Muscle layer of duodenum (tissue), 2 donors: ENCODE data around the gene ZBTB4.

ENCODE experiments used
- H3K27ac ChIP-seq: one replicate; pipeline ENCODE4 v1.7.0; 2013; ENCODE audit warnings: mild to moderate bottlenecking, low read length
- H3K27me3 ChIP-seq: one replicate; pipeline ENCODE4 v1.7.0; 2013; ENCODE audit warnings: low read depth, mild to moderate bottlenecking, control low read depth, low read length
- H3K36me3 ChIP-seq, 2 donors: one replicate each; pipeline ENCODE4 v1.7.0; 2013; ENCODE audit warnings: low read length in 2 of 2, control low read depth in 1 of 2, mild to moderate bottlenecking in 1 of 2; ENCODE audit not compliant: insufficient read depth in 2 of 2, control insufficient read depth in 1 of 2
- H3K4me1 ChIP-seq, 2 donors: one replicate each; pipeline ENCODE4 v1.7.0; 2013; ENCODE audit warnings: low read length in 2 of 2, mild to moderate bottlenecking in 2 of 2, control low read depth in 1 of 2, moderate library complexity in 1 of 2; ENCODE audit not compliant: insufficient read depth in 2 of 2, control insufficient read depth in 1 of 2
- H3K4me3 ChIP-seq, 2 donors: one replicate each; pipeline ENCODE4 v1.7.0; 2013; ENCODE audit warnings: low read length in 2 of 2, low read depth in 1 of 2, mild to moderate bottlenecking in 1 of 2
- H3K9me3 ChIP-seq, 2 donors: one replicate each; pipeline ENCODE4 v1.7.0; 2013; ENCODE audit warnings: low read length in 2 of 2, control low read depth in 1 of 2, mild to moderate bottlenecking in 1 of 2; ENCODE audit not compliant: control insufficient read depth in 1 of 2
- donor health status: healthy.

The ZBTB4 gene

DNA sequence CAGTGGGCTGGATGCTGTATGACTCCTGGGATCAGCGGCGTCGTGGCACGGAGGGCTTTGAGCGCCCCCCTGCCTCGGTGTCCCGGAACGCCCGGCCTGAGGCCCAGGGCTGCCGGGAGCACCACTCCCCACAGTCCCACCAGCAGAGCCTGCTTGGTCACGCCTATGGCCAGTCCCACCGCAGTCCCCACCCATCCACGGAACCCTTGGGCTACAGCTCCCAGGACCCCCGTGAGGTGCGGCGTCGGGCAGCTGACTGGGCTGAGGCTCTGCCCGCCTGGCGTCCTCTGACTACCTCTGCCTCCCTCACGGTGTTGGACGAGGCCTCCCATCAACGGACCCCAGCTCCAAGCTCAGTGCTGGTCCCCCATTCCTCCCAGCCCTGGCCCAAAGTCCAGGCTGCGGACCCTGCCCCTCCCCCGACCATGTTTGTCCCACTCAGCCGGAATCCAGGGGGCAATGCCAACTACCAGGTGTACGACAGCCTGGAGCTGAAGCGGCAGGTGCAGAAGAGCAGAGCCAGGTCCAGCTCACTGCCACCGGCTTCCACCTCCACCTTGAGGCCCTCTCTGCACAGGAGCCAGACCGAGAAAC lies 52.4 kb downstream of the ZBTB4 start:
- H3K9me3 ChIP-seq = no peaks in the 10 kb centered on the region
- H3K36me3 ChIP-seq = no peaks in the 10 kb centered on the region
- no peak overlapping the region for H3K27ac ChIP-seq
- H3K4me1 ChIP-seq = no peaks in the 10 kb centered on the region
- no peak overlapping the region for H3K4me3 ChIP-seq
- no peaks in the 10 kb centered on the region for H3K27me3 ChIP-seq

DNA sequence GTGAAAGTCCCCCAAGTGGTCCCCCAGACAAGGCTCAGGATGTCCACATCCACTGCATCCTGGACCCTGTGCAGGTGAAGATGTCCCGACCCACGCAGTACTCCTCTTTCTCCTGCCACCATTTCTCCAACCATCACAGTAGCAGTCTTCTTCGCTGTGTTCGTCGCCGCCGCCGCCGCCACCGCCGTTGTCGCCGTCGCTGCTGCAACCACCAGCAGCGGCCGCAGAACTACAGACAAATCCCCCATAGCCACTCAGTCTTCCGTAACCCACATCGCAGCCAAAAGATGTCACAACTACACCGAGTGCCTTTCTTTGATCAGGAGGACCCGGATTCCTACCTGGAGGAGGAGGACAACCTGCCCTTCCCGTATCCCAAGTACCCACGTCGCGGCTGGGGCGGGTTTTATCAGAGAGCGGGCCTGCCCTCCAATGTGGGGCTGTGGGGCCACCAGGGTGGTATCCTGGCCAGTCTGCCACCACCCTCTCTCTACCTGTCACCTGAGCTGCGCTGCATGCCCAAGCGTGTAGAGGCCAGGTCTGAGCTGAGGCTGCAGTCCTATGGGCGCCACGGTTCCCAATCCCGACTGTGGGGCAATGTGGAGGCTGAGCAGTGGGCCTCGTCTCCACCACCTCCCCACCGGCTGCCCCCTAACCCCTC lies 53.1 kb downstream of the ZBTB4 start:
- Histone ChIP-seq H3K27me3 (no peaks in the 10 kb centered on the region), H3K4me3 (no peak overlapping the region), H3K27ac (no peak overlapping the region), H3K36me3 (no peaks in the 10 kb centered on the region), H3K4me1 (no peaks in the 10 kb centered on the region), H3K9me3 (no peaks in the 10 kb centered on the region)

DNA sequence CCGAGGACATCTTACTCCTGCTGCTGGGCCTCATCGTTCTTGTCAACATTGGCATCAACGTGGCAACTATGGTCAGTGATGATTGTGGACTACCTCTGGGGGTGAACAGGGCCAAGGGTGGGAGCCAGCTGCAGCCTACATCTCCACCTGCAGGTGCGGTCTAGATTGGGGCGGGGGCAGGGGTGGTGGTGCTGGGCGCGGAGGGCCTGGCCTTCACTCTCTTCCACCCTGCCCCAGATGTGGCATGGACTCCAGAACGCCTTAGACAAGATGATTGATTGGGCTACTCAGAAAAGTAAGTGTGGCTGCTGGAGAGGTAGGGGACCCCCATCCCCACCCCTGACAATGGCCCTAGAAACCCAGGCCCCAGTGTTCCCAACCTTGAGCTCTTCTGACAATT lies 53.7 kb downstream of the ZBTB4 start:
- Histone ChIP-seq H3K36me3 (no peaks in the 10 kb centered on the region), H3K27ac (no peak overlapping the region), H3K4me1 (no peaks in the 10 kb centered on the region), H3K9me3 (no peaks in the 10 kb centered on the region), H3K4me3 (no peak overlapping the region), H3K27me3 (no peaks in the 10 kb centered on the region)

DNA sequence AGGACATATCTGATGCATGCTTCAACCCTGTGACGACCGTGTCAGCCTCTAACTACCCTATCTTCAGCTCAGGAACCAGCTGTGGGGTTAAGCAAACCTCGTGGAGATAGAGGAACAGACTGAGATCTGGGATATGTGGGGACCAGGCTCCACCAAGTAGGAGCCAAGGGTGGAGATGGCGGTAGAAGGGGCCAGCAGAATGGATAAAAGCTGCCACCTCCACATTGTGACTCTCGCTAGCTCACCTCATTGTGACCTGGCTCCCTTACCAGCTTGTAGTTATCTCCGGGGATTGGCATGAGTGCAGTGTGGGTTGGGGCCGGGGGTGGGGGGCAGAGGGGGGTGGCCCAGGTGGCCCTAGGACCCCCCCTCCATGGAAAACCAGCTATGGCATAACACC lies 54.1 kb downstream of the ZBTB4 start, which contains the start of gene SPEM2:
Gene SPEM2 (plus strand): TSS at position 301 of the 400 bp plus-strand sequence. CDS start 73 bp downstream, at position 374.
- no peak within 1 kb of the TSS for H3K27ac ChIP-seq
- no peaks in the 10 kb centered on the region for H3K27me3 ChIP-seq
- no peaks in the 10 kb centered on the region for H3K36me3 ChIP-seq
- no peaks in the 10 kb centered on the region for H3K4me1 ChIP-seq
- no peaks in the 10 kb centered on the region for H3K9me3 ChIP-seq
- H3K4me3 ChIP-seq = no peak within 1 kb of the TSS

DNA sequence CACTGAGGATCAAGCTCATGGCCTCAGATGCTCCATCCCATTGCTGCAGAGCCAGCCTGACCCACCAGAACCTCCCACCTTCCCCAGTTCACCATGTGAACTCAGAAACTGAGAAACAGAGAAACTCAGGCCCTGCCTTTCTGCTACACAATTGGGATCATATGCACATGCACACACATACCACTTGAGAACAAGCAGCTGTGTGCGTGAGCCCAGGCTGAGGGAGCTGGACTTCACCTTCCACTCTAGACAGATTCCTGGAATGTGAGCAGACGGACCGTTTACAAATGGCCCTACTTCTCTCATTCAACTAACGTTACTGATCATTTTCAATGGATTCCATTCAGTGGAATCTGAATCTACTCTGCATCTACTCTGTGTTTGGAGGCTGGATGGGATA lies 55.8 kb downstream of the ZBTB4 start:
- Histone ChIP-seq H3K4me3 (no peak overlapping the region), H3K36me3 (no peaks in the 10 kb centered on the region), H3K27me3 (no peaks in the 10 kb centered on the region), H3K27ac (no peak overlapping the region), H3K4me1 (no peaks in the 10 kb centered on the region), H3K9me3 (no peaks in the 10 kb centered on the region)

DNA sequence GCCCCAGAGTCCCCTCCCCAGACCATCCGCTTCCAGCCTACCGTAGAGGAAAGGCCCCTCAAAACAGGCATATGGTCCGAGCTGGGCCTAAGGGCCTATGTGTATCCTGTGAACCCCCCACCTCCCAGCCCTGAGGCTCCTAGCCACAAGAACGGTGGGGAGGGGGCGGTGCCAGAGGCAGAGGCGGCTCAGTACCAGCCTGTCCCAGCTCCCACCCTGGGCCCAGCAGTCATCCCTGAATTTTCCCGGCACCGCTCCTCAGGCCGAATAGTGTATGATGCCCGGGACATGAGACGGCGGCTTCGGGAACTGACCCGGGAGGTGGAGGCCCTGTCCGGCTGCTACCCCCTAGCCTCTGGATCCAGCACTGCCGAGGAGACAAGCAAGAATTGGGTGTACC lies 58.2 kb downstream of the ZBTB4 start:
- Histone ChIP-seq H3K36me3 (peaks cover 0 to 6% of the 10 kb centered on the region in 2 donors), H3K27me3 (no peaks in the 10 kb centered on the region), H3K4me1 (no peaks in the 10 kb centered on the region), H3K27ac (no peak overlapping the region), H3K9me3 (no peaks in the 10 kb centered on the region), H3K4me3 (no peak overlapping the region)

DNA sequence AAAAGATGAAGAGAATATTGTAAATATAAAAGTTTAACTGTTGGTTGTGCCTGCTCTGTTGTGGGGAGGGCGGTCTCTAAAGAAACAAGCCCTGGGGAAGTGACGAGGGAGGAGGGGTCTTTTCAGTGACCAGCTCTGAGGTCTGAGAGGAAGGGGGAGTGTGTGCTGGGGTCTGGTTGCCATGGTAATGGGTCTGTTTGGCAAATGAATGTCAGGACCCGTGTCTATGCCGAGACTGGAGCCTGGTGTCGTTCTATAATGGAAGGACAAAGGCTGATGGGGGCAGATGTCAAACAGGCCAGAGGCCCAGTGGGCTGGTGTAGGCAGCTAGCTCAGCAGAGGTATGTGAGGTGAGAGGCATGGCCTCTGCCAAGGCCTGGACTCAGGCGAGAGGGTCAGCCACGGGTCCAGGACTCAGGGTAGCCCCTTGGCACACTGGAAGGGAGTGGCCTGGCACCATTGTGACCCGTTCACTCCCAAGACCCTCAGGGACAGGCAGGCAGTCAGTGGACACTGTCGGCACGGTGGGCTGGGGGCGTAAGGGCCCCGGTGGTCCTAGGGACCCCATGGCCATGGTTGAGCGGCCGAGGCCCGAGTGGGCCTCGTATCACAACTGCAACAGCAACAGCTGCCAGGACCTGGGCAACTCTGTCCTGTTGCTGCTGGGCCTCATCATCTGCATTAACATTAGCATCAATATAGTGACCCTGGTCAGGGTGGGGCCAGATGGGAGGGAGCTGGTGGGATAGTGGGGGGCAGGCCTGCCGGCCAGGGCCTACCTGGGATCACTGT lies 59.4 kb downstream of the ZBTB4 start, which contains the start of gene SPEM1:
Gene SPEM1 (plus strand): TSS at position 506 of the 792 bp plus-strand sequence. CDS start 61 bp downstream, at position 567.
- H3K4me3 ChIP-seq = no peak within 1 kb of the TSS
- no peaks in the 10 kb centered on the region for H3K9me3 ChIP-seq
- H3K27me3 ChIP-seq = no peaks in the 10 kb centered on the region
- H3K27ac ChIP-seq = no peak within 1 kb of the TSS
- peaks cover 0 to 15% of the 10 kb centered on the region in 2 donors for H3K36me3 ChIP-seq
- no peaks in the 10 kb centered on the region for H3K4me1 ChIP-seq

DNA sequence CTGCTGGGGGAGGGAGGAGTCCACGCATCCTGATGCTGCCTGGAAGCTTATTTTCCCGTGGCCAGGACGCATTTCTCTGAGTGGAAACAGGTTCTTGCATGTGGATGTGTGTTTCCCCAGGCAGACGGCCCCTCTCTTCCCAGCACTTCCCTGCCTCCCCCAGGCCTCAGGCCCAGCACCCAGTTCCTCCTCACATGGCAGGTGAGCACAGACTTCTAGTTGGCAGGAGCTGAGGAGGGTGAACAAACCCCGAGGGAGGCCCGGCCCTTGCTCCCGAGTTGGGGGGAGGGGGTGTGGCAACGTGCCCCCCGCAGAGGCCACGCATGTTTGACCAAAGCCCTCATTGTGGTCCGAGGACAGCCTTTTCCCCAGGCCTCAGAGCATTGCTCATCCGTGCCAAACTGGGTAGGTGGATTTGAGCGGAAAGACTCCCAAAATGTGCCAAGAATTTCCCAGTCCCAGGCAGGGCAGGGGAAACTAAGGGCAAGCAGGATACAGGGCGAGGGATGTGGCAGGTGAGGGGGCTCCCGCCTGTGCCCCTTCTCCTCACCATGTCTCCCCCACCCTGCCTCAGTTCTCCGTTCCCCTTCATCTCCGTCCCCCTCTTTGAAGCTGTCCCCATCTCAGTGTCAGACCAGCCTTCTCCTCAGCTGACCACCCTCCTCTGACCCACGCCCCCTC lies 60.8 kb downstream of the ZBTB4 start:
- Histone ChIP-seq H3K4me3 (no peak overlapping the region), H3K4me1 (no peaks in the 10 kb centered on the region), H3K9me3 (no peaks in the 10 kb centered on the region), H3K27me3 (no peaks in the 10 kb centered on the region), H3K27ac (no peak overlapping the region), H3K36me3 (peaks cover 0 to 19% of the 10 kb centered on the region in 2 donors)

DNA sequence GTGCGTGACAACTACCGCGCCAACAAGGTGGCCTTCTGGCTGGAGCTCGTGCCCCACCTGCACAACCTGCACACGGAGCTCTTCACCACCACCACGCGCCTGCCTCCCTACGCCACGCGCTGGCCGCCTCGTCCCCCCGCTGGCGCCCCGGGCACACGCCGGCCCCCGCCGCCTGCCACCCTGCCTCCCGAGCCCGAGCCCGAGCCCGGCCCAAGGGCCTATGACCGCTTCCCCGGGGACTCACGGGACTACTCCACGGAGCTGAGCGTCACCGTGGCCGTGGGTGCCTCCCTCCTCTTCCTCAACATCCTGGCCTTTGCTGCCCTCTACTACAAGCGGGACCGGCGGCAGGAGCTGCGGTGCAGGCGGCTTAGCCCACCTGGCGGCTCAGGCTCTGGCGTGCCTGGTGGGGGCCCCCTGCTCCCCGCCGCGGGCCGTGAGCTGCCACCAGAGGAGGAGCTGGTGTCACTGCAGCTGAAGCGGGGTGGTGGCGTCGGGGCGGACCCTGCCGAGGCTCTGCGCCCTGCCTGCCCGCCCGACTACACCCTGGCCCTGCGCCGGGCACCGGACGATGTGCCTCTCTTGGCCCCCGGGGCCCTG lies 62.3 kb downstream of the ZBTB4 start:
- H3K4me3 ChIP-seq = no peak overlapping the region
- H3K4me1 ChIP-seq = no peaks in the 10 kb centered on the region
- H3K36me3 ChIP-seq = peaks cover 0 to 19% of the 10 kb centered on the region in 2 donors
- H3K9me3 ChIP-seq = no peaks in the 10 kb centered on the region
- H3K27ac ChIP-seq = no peak overlapping the region
- H3K27me3 ChIP-seq = no peaks in the 10 kb centered on the region

DNA sequence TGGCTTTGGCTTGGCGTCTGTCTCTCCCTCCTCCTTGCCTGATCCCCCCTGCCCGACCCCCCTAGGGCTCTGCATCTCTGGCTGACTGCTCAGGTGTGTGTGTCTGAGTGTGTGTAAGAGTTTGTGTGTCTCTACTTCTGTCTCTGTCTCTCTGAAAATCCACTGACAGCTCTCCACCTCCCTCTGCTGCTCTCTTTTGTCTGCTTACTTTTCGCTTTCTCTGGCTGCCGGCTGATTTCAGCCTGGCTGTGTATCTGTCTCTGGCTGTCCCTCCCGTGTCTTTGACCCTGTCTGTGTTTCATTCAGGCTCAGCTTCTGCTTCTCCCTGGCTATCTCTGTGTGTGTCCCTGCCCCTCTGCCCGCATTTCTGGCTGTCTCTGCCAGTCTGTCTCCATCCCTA lies 63.1 kb downstream of the ZBTB4 start:
- no peaks in the 10 kb centered on the region for H3K9me3 ChIP-seq
- H3K27me3 ChIP-seq = no peaks in the 10 kb centered on the region
- peaks cover 0 to 19% of the 10 kb centered on the region in 2 donors for H3K36me3 ChIP-seq
- no peak overlapping the region for H3K27ac ChIP-seq
- H3K4me3 ChIP-seq = no peak overlapping the region
- no peaks in the 10 kb centered on the region for H3K4me1 ChIP-seq

DNA sequence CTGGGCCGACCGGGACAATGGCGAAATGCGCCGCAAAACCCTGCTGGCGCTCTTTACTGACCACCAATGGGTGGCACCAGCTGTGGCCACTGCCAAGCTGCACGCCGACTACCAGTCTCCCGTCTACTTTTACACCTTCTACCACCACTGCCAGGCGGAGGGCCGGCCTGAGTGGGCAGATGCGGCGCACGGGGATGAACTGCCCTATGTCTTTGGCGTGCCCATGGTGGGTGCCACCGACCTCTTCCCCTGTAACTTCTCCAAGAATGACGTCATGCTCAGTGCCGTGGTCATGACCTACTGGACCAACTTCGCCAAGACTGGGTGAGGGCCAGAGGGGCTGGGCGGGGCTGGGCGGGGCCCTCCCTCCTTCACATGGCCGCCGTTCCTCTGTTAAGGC lies 63.6 kb downstream of the ZBTB4 start:
- no peak overlapping the region for H3K27ac ChIP-seq
- H3K27me3 ChIP-seq = no peaks in the 10 kb centered on the region
- no peaks in the 10 kb centered on the region for H3K4me1 ChIP-seq
- H3K9me3 ChIP-seq = no peaks in the 10 kb centered on the region
- peaks cover 0 to 19% of the 10 kb centered on the region in 2 donors for H3K36me3 ChIP-seq
- H3K4me3 ChIP-seq = no peak overlapping the region
